Hepatocyte (in vitro differentiated cells): ENCODE data around the gene CKS1B. TPM values are rescaled to one million over a fixed set of nuclear protein-coding genes. Genes with fewer than 3 reads are reported as not detected.

ENCODE experiments used
- DNase-seq: peaks from one replicate; pipeline ENCODE4 v3.0.0-alpha.2; 2016; ENCODE audit warnings: low spot score
- H2AFZ ChIP-seq: fragments of 200-600 bp; sonication (generic); 2 replicates; pipeline ENCODE4 v1.6.0; 2016; ENCODE audit warnings: antibody characterized with exemption, mild to moderate bottlenecking
- H3K27ac ChIP-seq: fragments of 200-600 bp; sonication (generic); 2 replicates; pipeline ENCODE4 v1.5.1; 2016; ENCODE audit warnings: mild to moderate bottlenecking
- H3K27me3 ChIP-seq: fragments of 200-600 bp; sonication (generic); 2 replicates; pipeline ENCODE4 v1.6.1; 2016
- H3K36me3 ChIP-seq: fragments of 200-600 bp; sonication (generic); replicated peaks from 2 replicates; pipeline ENCODE4 v1.5.1; 2016; ENCODE audit warnings: low read depth; ENCODE audit not compliant: insufficient read depth
- H3K4me1 ChIP-seq: fragments of 200-600 bp; sonication (generic); 2 replicates; pipeline ENCODE4 v1.5.1; 2016; ENCODE audit warnings: mild to moderate bottlenecking, moderate library complexity; ENCODE audit not compliant: insufficient read depth
- H3K4me2 ChIP-seq: fragments of 200-600 bp; sonication (generic); 2 replicates; pipeline ENCODE4 v1.6.0; 2016
- H3K4me3 ChIP-seq: fragments of 200-600 bp; sonication (generic); 2 replicates; pipeline ENCODE4 v1.5.1; 2016; ENCODE audit warnings: mild to moderate bottlenecking
- H3K79me2 ChIP-seq: fragments of 200-600 bp; sonication (generic); 2 replicates; pipeline ENCODE4 v1.6.0; 2017; ENCODE audit warnings: mild to moderate bottlenecking
- H3K9me2 ChIP-seq: fragments of 200-600 bp; sonication (generic); replicated peaks from 2 replicates; pipeline ENCODE4 v1.6.0; 2017; ENCODE audit warnings: mild to moderate bottlenecking; ENCODE audit not compliant: insufficient read depth
- H3K9me3 ChIP-seq: fragments of 200-600 bp; sonication (generic); 2 replicates; pipeline ENCODE4 v1.5.1; 2016; ENCODE audit warnings: low read depth, mild to moderate bottlenecking
- H4K20me1 ChIP-seq: fragments of 200-600 bp; sonication (generic); 2 replicates; pipeline ENCODE4 v1.6.0; 2016; ENCODE audit warnings: mild to moderate bottlenecking; ENCODE audit not compliant: insufficient read depth, poor library complexity, severe bottlenecking
- EZH2 ChIP-seq: fragments of 200-600 bp; sonication (generic); IDR thresholded peaks from 2 replicates; pipeline ENCODE4 v1.6.1; 2016; ENCODE audit warnings: antibody characterized with exemption, mild to moderate bottlenecking, borderline replicate concordance
- EZH2phosphoT487 ChIP-seq: fragments of 200-600 bp; sonication (generic); IDR thresholded peaks from one replicate; pipeline ENCODE4 v1.6.1; 2018; ENCODE audit warnings: antibody characterized with exemption, mild to moderate bottlenecking, low read depth, moderate library complexity; ENCODE audit not compliant: unreplicated experiment, severe bottlenecking
- WGBS: methylation state at CpG from one replicate; pipeline ENCODE4 v1.1.6; 2016; ENCODE audit warnings: low lambda C conversion rate; ENCODE audit errors: missing lambda C conversion rate; 5-methylcytosine and 5-hydroxymethylcytosine counted together
- polyA plus RNA-seq: library from polyadenylated mRNA; unstranded; fragments of >200 nt; fragmentation: Nextera tagmentation; extraction: Ambion mirVana; gene quantifications from 2 replicates; pipeline ENCODE4 v1.2.1, GENCODE V29; 2016
- total RNA-seq: library from RNA; depleted of rRNA; stranded (reverse); fragments of >200 nt; gene quantifications from 2 replicates; pipeline ENCODE4 v1.2.3, GENCODE V29; 2014
- TF ChIP-seq, protein P1 (sequence below): fragments of 200-600 bp; sonication (generic); IDR thresholded peaks from 2 replicates; pipeline ENCODE4 v1.5.1; 2016; ENCODE audit warnings: antibody characterized with exemption, mild to moderate bottlenecking; ENCODE audit not compliant: poor library complexity

CKS1B gene
- total and polyA plus RNA-seq, 2 experiments from 2014 or later, result 40.4 to 91.3 TPM

- no peaks in the 10 kb centered on the region for H3K36me3 ChIP-seq
- peaks cover 23% of the 10 kb centered on the region for H3K4me1 ChIP-seq
- peak overlapping the region; percentile 96 for H3K27ac ChIP-seq
- WGBS, result 72% methylated on average over 10 of the region's 10 CpGs
- no peak overlapping the region for H3K4me3 ChIP-seq
- peaks cover 58% of the 10 kb centered on the region for H3K79me2 ChIP-seq
- TF ChIP-seq EZH2, result no peak
- no peak for TF ChIP-seq EZH2phosphoT487
- TF ChIP-seq, protein P1, sequence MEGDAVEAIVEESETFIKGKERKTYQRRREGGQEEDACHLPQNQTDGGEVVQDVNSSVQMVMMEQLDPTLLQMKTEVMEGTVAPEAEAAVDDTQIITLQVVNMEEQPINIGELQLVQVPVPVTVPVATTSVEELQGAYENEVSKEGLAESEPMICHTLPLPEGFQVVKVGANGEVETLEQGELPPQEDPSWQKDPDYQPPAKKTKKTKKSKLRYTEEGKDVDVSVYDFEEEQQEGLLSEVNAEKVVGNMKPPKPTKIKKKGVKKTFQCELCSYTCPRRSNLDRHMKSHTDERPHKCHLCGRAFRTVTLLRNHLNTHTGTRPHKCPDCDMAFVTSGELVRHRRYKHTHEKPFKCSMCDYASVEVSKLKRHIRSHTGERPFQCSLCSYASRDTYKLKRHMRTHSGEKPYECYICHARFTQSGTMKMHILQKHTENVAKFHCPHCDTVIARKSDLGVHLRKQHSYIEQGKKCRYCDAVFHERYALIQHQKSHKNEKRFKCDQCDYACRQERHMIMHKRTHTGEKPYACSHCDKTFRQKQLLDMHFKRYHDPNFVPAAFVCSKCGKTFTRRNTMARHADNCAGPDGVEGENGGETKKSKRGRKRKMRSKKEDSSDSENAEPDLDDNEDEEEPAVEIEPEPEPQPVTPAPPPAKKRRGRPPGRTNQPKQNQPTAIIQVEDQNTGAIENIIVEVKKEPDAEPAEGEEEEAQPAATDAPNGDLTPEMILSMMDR, result no peak
- DNase-seq, result no peak
- no peaks in the 10 kb centered on the region for H3K9me3 ChIP-seq
- H3K4me2 ChIP-seq, result peak overlapping the region; percentile 75
- no peaks in the 10 kb centered on the region for H4K20me1 ChIP-seq
- no peaks in the 10 kb centered on the region for H3K27me3 ChIP-seq
- H2AFZ ChIP-seq, result no peak overlapping the region
- no peaks in the 10 kb centered on the region for H3K9me2 ChIP-seq
These were observed 3.0 kb upstream of the CKS1B start for GRCh38 chr1:154971341-154971998.

DNA sequence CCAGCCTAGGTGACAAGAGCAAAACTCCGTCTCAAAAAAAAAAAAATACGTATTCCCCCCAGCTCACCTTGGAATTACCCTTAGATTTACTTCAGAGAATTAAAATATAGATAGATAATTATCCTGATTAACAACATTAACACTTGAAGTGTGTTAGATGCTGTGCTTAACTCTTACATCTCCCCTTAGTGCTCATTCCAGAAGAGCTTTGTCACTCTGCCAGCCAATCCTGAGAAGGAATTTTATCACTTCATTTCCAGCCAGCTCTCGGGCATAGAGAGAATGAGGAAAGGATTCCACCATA is 2.3 kb upstream of the CKS1B start:
- no peaks in the 10 kb centered on the region for H3K9me3 ChIP-seq
- H3K27ac ChIP-seq, result peak overlapping the region; percentile 96
- peak overlapping the region; percentile 75 for H3K4me2 ChIP-seq
- peaks cover 58% of the 10 kb centered on the region for H3K79me2 ChIP-seq
- H3K4me1 ChIP-seq, result peaks cover 29% of the 10 kb centered on the region
- H3K9me2 ChIP-seq, result no peaks in the 10 kb centered on the region
- H4K20me1 ChIP-seq, result no peaks in the 10 kb centered on the region
- WGBS, result 39% methylated on average over 3 of the region's 3 CpGs
- TF ChIP-seq, protein P1, result no peak
- no peak for TF ChIP-seq EZH2phosphoT487
- no peak for TF ChIP-seq EZH2
- H3K27me3 ChIP-seq, result no peaks in the 10 kb centered on the region
- H3K4me3 ChIP-seq, result no peak overlapping the region
- no peak for DNase-seq
- no peak overlapping the region for H2AFZ ChIP-seq
- H3K36me3 ChIP-seq, result no peaks in the 10 kb centered on the region

DNA sequence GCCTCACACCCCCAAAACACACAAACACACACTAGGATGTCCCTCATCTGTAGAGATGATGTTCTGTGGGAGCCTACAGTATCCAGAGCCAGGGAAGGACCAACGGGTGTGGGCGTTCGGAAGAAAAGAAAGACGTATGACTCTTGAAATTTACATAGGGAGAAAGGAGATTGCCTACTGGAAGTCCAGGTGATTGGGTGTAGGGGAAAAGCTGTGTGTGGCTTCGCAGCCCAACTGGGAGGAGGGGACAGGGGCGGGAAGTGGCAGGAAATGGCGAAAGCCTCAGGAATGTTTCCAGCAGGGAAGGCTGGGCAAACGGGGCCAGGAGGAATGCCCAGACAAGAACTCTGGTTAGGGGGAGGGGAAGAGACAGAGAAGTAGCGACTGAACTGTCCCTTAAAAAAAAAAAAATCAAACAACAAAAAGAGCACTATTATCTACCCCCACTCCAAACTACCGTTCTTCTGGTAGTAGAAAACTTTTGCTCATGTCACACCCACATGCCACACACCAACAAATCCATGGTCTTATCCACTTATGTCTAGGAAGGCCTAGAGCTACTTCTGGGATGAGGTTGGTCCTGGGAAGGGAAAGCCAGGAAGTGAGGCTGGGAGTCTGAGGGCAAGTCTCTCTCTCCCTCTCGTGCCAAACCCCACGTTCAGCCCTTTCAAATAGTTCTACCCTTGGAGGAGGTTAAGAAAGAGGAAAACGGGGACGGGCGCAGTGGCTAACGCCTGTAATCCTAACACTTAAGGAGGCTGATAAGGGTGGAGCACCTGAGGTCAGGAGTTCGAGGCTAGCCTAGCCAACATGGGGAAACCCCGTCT is 1.8 kb upstream of the CKS1B start:
- Histone ChIP-seq H3K36me3 (no peaks in the 10 kb centered on the region), H2AFZ (no peak overlapping the region), H3K9me3 (no peaks in the 10 kb centered on the region), H3K79me2 (peaks cover 59% of the 10 kb centered on the region), H4K20me1 (no peaks in the 10 kb centered on the region), H3K9me2 (no peaks in the 10 kb centered on the region), H3K27ac (peak overlapping the region; percentile 96), H3K4me1 (peaks cover 29% of the 10 kb centered on the region), H3K4me3 (no peak overlapping the region), H3K4me2 (peak overlapping the region; percentile 75), H3K27me3 (no peaks in the 10 kb centered on the region)
- DNase-seq, result peak; percentile 92
- 9% methylated on average over 18 of the region's 18 CpGs for WGBS
- no peak for TF ChIP-seq EZH2phosphoT487
- TF ChIP-seq, protein P1, result no peak
- no peak for TF ChIP-seq EZH2
